ENCODE results near the gene KIF18B. TPM values are rescaled to one million over a fixed set of nuclear protein-coding genes. Genes with fewer than 3 reads are reported as not detected.

KIF18B gene
- total and polyA plus RNA-seq, 2 donors (not counting 3 experiments of a cell fraction or from before 2014, with no cell fraction given) = 24.5 to 50.3 TPM

GRCh38 chr17:44913676-44914075, 33.9 kb downstream of the KIF18B start:
- peak overlapping the region; percentile 14 for H2AFZ ChIP-seq (ENCODE audit: low read depth, low read length)
- ChIA-PET CTCF (interaction anchor here (4.8 to 9.4 kb wide), 2 partner anchors 13 to 109 kb away, joined by 28 to 94 read pairs; partner anchors contain the start of gene EFTUD2), POLR2A (no interaction called here)
- intact Hi-C loops (cut with micrococcal nuclease) = no loop called here
- H3K9me3 ChIP-seq (replicated peaks; ENCODE audit: control insufficient read depth, insufficient read depth, low read length) = no peaks in the 10 kb centered on the region
- no peak overlapping the region for H3K4me2 ChIP-seq (ENCODE audit: insufficient read depth, low read length)
- no peaks in the 10 kb centered on the region for H4K20me1 ChIP-seq (replicated peaks; ENCODE audit: control insufficient read depth, extremely low read depth, insufficient read depth, low read length)
- no TSS peak for BruUV-seq (replicated peaks)
- H3K4me1 ChIP-seq (ENCODE audit: control insufficient read depth, extremely low read depth, insufficient read depth, low read length) = peaks cover 12% of the 10 kb centered on the region
- H3K36me3 ChIP-seq (ENCODE audit: control insufficient read depth in 2 of 2, extremely low read depth in 1 of 2, insufficient read depth in 2 of 2, low read length in 2 of 2) = no peaks in the 10 kb centered on the region
- H3K9ac ChIP-seq (replicated peaks; ENCODE audit: extremely low read depth, insufficient read depth, low read length) = no peak overlapping the region
- dilution Hi-C loops (cut with MboI; ENCODE audit: extremely low pct_ligation_motif_present, low sequenced_read_pairs) = no loop called here
- no peak overlapping the region for H3K4me3 ChIP-seq (replicated peaks in 1 of 3; ENCODE audit: insufficient read depth in 1 of 3, low read depth in 1 of 3, low read length in 3 of 3)
- DNase-seq (ENCODE audit: low read depth, low spot score) = no peak
- no peaks in the 10 kb centered on the region for H3K9me1 ChIP-seq (replicated peaks; ENCODE audit: control insufficient read depth, extremely low read depth, insufficient read depth, low read length)
- H3K27me3 ChIP-seq (ENCODE audit: control insufficient read depth in 2 of 2, insufficient read depth in 2 of 2, low read length in 2 of 2) = no peaks in the 10 kb centered on the region
- FAIRE-seq = no peak
- no peaks in the 10 kb centered on the region for H3K79me2 ChIP-seq (ENCODE audit: control insufficient read depth, insufficient read depth, low read length)
- no peak overlapping the region for H3K27ac ChIP-seq (ENCODE audit: insufficient read depth, low read depth, low read length)
- no peak for TF ChIP-seq JUN (IDR thresholded peaks at IDR 0.05; ENCODE audit: borderline replicate concordance, insufficient read depth, insufficient read length, low read depth)
- TF ChIP-seq EZH2 (IDR thresholded peaks at IDR 0.05; ENCODE audit: borderline replicate concordance, low read depth, low read length, severe bottlenecking) = no peak
- TF ChIP-seq POLR2A (IDR thresholded peaks at IDR 0.05; ENCODE audit: low read depth, low read length) = no peak
- TF ChIP-seq GATA2 (IDR thresholded peaks at IDR 0.05; ENCODE audit: insufficient read depth, insufficient read length, low read depth, low read length) = no peak
- TF ChIP-seq POLR2AphosphoS5 (IDR thresholded peaks at IDR 0.05; ENCODE audit: insufficient read depth, low read depth, low read length) = no peak
- no peak for TF ChIP-seq MYC (IDR thresholded peaks at IDR 0.05; ENCODE audit: low read depth, low read length)
- TF ChIP-seq CTCF (IDR thresholded peaks at IDR 0.05; ENCODE audit: extremely low read depth in 1 of 2, insufficient read depth in 1 of 2, low read depth in 1 of 2, low read length in 2 of 2) = no peak
- TF ChIP-seq FOS (IDR thresholded peaks at IDR 0.05; ENCODE audit: borderline replicate concordance, insufficient read depth, low read length) = no peak
- no peak for TF ChIP-seq MAX (IDR thresholded peaks at IDR 0.05; ENCODE audit: insufficient read depth, insufficient read length)

Data from endothelial cell of umbilical vein (primary cell).